Pons (tissue), 1 donor: ENCODE measurements around the gene COG5.
A peak's percentile ranks its signal among the peaks of the same experiment; 100 is the strongest.

ENCODE experiments used
- DNase-seq: peaks from one replicate; pipeline ENCODE4 v3.0.0-alpha.2; 2016; ENCODE audit warnings: low spot score

Gene COG5

GRCh38 chr7:107505997-107506673 lies 57.6 kb downstream of the COG5 start:
- no peak for DNase-seq

DNA sequence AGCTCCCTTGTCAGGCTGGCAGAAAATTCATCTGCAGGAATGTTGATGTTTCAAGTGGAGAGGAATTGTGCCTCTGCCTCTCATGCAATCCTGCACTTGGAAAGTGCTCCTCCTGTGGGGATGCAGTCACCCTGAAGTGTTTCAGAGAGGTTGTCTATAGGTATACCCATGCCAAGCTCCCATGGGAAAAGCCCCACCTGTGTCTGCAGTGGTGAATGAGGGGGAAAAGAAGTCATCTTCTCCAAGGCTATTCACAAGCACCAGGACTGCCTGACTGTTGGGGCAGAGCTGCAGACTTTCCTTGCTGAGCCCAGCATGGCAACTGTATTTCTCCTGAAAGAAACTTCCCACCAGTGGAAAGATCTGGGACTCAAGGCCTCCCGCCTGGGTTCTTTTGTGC lies 58.4 kb downstream of the COG5 start:
- no peak for DNase-seq

DNA sequence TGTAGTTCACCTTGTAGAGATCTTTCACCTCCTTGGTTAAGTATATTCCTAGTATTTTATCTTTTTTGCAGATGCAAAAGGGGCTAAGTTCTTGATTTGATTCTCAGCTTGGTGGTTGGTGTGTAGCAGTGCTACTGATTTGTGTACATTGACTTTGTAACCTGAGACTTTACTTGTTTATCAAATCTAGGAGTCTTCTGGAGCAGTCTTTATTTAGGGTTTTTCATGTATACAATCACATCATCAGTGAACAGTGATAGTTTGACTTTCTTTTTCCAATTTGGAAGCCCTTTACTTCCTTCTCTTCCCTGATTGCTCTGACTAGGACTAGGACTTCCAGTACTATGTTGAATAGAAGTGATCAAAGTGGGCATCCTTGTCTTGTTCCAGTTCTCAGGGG lies 60.0 kb downstream of the COG5 start:
- no peak for DNase-seq

GRCh38 chr7:107502797-107503196 lies 60.9 kb downstream of the COG5 start:
- no peak for DNase-seq

- no peak for DNase-seq
Measured at GRCh38 chr7:107502154-107502553, 61.6 kb downstream of the COG5 start.

DNA sequence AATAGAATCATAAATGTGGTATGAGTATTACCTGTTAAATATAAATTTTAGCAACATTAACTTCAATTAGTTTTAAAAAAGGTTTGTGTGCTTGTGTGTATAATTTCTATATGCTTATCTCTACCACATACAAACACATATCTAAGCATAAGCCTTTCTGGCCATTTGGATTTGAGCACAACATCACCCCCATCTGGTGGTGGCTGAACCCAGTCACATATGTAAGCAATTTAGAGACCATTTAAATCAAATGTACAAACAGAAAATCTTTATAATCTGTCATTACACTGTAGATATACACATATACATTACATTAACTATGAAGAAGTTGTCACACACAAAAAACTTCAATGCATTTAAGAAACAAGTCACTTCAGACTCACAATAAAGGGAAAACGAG lies 62.1 kb downstream of the COG5 start:
- DNase-seq, result peak; percentile 58

- no peak for DNase-seq
Measured at GRCh38 chr7:107499731-107500130, 64.0 kb downstream of the COG5 start.

GRCh38 chr7:107495516-107495915 lies 68.2 kb downstream of the COG5 start:
- no peak for DNase-seq

DNA sequence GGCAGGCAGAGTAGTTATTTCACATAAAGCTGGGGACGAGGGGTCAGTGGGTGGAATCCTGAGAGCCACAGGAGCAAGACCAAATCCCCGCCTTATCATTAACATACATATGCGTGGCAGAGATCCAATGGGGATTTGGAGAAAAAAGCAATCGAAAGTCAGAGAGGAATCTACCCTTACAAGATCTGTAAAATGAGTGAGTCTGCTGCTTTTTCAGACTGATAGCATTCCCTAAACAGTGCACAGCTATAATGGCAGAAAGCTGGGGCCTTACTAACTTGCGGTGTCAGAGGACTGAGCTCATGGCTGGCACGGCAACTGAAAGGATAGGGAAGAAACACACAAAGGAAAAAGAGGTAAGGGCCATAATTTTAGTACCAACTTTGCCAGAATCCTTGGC lies 68.8 kb downstream of the COG5 start:
- no peak for DNase-seq

GRCh38 chr7:107494315-107494751 lies 69.4 kb downstream of the COG5 start:
- no peak for DNase-seq

DNA sequence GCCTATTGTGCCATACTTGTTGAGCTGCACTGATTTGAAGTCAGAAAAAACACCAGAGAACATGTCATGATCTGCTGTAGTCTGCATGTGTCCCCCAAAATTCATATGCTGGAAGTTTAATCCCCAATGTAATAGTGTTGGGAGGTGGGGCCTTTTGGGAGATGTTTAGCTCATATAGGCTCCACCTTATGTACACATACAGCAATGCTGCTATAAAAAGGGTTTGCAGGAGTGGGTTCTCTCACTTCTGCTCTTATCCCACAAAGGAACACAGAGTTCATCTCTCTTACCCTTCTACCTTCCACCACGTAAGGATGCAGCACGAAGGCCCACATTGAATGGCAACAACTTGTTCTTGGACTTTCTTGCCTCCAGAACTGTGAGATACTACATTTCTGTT lies 70.8 kb downstream of the COG5 start:
- no peak for DNase-seq

DNA sequence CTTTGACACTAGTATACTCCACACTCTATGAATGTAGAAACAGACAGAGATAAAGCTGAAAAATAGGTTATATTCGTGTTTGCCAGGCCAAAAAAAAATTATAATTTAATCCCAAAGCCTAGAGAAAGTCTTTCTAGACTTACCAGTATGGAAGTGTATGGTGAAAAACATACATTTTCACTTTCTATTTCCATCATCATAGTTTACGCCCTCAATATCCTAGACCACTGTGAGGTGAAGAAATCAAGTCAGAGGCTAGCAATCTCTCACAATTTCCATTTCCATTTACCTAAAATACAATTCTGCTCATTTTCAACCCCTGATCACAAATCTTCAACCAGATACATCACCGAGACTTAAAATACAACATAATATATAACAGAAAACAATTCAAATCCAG lies 77.7 kb downstream of the COG5 start:
- DNase-seq, result no peak

GRCh38 chr7:107482571-107482970 lies 81.1 kb downstream of the COG5 start:
- no peak for DNase-seq

- DNase-seq, result no peak
Measured at GRCh38 chr7:107480932-107481331, 82.8 kb downstream of the COG5 start.

- no peak for DNase-seq
Measured at GRCh38 chr7:107479303-107479702, 84.4 kb downstream of the COG5 start.

GRCh38 chr7:107474104-107474521 lies 89.6 kb downstream of the COG5 start:
- DNase-seq, result no peak

- DNase-seq, result no peak
Measured at GRCh38 chr7:107472116-107472515, 91.6 kb downstream of the COG5 start.

GRCh38 chr7:107471292-107472070 lies 92.2 kb downstream of the COG5 start:
- DNase-seq, result no peak

- DNase-seq, result no peak
Measured at GRCh38 chr7:107469929-107470328, 93.8 kb downstream of the COG5 start, which contains the start of gene GPR22. GPR22 (plus strand) TSS chr7:107470057; CDS start chr7:107474061, 4,004 bp downstream.

DNA sequence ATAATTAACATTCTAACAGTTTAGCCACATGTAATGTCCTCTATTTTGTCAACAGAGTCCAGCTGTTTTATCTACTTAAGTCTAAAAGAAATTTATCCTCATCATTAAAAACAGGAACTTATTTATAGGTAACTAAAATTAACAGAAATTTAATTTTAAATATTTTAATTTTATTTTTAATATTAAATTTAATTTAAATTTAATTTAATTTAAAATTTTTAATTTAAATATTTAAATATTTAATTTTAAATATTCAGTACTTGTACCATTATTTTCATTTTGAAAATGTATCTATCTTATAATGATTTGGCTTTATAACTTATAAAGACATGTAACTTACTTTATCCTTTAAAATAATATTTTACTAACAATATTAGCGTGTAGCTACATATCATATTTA lies 94.9 kb downstream of the COG5 start:
- DNase-seq, result no peak

GRCh38 chr7:107467972-107468371 lies 95.7 kb downstream of the COG5 start:
- no peak for DNase-seq

GRCh38 chr7:107464666-107465226 lies 99.0 kb downstream of the COG5 start:
- no peak for DNase-seq
